ENCODE data around the gene RNU7-1.
"Not testable (repeated sequence)": the region's sequence is repeated elsewhere in the genome, so short reads cannot be mapped to it uniquely, and the experiment has no call there.

The RNU7-1 gene

DNA sequence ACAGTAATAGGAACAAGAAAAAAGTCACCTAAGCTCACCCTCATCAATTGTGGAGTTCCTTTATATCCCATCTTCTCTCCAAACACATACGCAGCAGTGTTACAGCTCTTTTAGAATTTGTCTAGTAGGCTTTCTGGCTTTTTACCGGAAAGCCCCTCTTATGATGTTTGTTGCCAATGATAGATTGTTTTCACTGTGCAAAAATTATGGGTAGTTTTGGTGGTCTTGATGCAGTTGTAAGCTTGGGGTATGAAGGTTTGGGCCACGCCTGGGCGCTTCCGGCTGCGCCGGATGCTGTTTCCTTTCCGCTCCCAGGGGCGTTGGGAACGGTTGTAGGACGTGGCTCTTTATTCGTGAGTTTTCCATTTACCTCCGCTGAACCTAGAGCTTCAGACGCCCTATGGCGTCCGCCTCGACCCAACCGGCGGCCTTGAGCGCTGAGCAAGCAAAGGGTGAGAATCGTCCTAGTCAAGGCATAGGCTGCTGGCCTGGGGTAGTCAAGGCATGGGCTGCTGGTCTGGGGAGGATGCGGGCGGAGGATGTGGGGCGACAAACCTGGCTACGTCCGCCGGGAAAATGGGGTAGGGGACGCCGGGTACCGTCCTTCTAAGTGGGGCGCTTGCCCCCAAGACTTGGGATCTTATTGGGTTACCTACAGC, at the start of gene RNU7-1, which contains the start of gene C12orf57:
TSS of gene RNU7-1 (plus strand) at position 95 of the 659 bp plus-strand sequence.
TSS of gene C12orf57 (plus strand) at position 301 of the 659 bp plus-strand sequence. CDS start at position 401, 100 bp downstream.
- peak; percentile 95 for DNase-seq (ENCODE audit: low spot score)

DNA sequence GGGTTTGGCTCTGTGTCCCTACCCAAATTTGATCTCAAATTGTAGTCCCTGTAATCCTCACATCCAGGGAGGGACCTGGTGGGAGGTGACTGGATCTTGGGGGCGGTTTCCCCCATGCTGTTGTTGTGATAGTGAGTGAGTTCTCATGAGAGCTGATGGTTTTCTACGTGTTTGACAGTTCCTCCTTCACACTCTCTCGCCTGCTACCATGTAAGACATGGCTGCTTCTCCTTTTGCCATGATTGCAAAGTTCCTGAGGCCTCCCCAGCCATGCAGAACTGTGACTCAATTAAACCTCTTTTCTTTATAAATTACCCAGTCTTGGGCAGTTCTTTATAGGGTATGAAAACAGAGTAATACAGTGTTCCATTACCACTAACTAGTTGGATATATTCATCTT, 49.3 kb upstream of the RNU7-1 start:
- DNase-seq (ENCODE audit: low spot score), result no peak

- no peak for DNase-seq (ENCODE audit: low spot score)
Measured at GRCh38 chr12:6896846-6897435, 46.7 kb upstream of the RNU7-1 start.

DNA sequence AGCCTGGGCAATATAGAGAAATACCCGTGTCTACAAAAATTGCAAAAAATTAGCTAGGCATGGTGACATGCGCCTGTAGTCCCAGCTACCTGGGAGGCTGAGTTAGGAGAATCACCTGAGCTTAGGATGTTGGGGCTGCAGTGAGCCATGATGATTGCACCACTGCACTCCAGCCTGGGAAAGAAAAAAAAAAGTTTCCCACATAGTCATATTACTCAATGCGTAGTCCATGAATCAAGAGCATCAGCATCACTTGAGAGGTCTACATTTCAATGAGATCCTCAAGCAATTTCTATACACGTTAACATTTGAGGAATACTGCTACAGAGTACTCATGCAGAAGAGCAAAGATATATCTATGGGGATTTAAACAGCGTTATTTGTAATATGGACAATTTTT, 44.2 kb upstream of the RNU7-1 start:
- DNase-seq (ENCODE audit: low spot score), result no peak

GRCh38 chr12:6899837-6900519, 43.6 kb upstream of the RNU7-1 start:
- DNase-seq (ENCODE audit: low spot score), result no peak

GRCh38 chr12:6902448-6902847, 41.2 kb upstream of the RNU7-1 start:
- no peak for DNase-seq (ENCODE audit: low spot score)

- no peak for DNase-seq (ENCODE audit: low spot score)
Measured at GRCh38 chr12:6903722-6904121, 39.9 kb upstream of the RNU7-1 start.

DNA sequence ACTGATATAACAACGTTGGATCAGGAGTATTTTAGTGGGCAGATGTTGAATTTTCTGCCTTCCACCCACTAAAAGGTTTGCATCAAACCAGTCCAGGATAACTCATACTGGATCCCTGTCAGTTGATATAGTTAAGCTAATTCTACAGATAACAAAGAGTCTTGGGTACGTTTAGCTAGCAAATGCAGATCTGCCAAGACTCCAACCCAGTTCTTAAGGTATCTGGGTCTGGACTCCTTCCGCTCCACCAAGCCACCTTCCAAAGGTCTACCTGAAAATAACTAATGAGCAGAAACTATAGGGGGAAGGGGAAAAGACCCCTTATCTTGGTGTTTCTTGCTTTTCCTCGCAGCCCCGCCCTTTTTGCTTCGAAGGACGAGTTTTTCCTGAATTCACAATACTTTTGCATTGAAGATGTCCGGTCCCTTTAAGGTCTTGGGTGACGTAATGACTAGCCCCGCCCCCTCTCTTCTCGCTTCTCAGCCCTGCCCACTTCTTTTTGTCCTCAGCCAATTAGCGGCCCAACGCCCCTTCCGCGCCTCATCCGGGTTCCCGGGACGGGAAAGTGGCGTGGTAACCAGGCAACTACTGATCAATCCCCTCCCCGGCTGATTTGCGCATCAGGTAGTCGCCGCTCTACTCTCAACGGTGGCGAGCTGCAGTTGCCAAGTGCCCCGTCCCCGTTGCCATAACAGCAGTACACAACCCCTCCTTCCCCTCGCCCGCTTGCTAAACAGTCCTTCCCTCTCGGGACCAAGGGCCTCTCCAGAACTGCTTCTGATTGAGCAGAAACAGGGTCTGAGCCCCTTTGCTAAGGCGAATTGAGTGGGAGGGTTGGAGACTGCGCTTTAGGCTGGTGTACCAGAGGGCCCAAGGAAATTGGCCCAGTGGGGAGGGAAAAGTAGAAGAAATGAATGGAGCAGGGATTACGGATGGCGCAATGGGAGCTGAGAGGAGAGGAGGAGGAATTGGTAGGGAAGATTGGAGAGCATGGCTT, 39.0 kb upstream of the RNU7-1 start, which contains the start of gene LRRC23:
TSS of gene LRRC23 (plus strand) at position 543 of the 997 bp plus-strand sequence. CDS start 812 bp downstream, outside the sequence.
- DNase-seq (ENCODE audit: low spot score), result peak; percentile 98

GRCh38 chr12:6905414-6906040, 38.1 kb upstream of the RNU7-1 start:
- no peak for DNase-seq (ENCODE audit: low spot score)

DNA sequence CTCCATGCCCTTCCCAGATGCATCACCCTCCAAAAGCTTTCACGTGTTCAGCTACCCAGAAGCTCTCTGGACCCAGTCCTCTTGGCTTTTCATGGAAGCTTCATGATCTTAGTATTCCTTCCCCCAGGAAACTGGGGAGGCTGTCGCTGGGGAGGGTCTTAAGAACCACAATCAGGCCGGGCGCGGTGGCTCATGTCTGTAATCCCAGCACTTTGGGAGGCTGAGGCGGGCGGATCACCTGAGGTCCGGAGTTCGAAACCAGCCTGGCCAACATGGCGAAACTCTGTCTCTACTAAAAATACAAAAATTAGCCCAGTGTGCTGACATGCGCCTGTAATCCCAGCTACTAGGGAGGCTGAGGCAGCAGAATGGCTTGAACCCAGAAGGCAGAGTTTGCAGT, 35.5 kb upstream of the RNU7-1 start:
- not testable (repeated sequence) for DNase-seq (ENCODE audit: low spot score)

DNA sequence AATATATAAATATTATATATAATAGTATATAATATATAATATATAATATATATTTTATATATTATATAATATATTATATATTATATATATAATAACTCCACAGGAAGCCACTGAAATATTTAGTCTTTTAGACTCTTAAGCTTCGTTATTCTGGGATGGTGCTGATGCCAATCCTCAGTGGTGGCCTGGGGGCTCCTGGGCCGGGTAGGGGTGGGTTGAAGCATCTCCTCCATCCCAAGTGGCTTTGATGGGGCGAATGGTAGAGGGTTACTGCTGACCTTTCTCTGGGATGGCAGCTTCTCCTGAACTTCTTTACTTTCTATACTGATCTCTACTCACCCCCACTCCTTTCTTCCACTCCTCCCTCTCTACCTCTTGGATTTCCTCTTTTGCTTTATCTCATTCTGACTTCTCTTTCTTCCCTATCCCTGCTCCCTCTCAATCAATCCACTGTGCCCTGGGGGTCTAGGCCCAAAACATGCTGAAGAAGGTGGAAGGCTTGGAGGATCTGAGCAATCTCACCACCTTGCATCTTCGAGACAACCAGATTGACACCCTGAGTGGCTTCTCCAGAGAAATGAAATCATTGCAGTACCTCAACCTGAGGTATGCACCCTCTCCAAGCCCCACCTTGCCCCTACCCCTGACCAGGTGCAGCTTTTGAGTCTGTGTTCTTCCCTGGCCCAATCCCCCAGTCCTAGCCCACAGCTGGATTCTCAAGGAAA, 34.0 kb upstream of the RNU7-1 start:
- DNase-seq (ENCODE audit: low spot score), result no peak

GRCh38 chr12:6912164-6912935, 31.3 kb upstream of the RNU7-1 start:
- no peak for DNase-seq (ENCODE audit: low spot score)

DNA sequence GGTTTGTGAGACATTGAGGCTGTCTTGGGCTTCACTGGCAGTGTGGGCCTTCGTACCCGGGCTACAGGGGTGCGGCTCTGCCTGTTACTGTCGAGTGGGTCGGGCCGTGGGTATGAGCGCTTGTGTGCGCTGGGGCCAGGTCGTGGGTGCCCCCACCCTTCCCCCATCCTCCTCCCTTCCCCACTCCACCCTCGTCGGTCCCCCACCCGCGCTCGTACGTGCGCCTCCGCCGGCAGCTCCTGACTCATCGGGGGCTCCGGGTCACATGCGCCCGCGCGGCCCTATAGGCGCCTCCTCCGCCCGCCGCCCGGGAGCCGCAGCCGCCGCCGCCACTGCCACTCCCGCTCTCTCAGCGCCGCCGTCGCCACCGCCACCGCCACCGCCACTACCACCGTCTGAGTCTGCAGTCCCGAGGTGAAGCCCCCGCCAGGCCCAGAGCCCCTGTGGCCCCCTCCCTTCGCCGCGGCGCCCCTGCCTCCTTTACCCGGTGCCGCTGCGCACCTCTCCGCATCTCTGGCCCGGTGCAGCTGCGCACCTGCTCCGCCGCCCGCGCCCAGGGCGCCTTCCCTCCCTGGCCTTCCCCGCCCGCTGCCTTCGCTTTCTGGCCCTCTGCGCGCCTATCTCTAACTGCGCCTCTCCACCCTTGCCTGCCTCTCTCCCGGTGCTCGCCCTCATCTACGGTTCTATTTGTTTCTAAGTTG, 29.2 kb upstream of the RNU7-1 start, which contains the start of gene ENO2:
TSS of gene ENO2 (plus strand) at position 335 of the 701 bp plus-strand sequence. CDS start 1,253 bp downstream, outside the sequence.
- peak; percentile 71 for DNase-seq (ENCODE audit: low spot score)

DNA sequence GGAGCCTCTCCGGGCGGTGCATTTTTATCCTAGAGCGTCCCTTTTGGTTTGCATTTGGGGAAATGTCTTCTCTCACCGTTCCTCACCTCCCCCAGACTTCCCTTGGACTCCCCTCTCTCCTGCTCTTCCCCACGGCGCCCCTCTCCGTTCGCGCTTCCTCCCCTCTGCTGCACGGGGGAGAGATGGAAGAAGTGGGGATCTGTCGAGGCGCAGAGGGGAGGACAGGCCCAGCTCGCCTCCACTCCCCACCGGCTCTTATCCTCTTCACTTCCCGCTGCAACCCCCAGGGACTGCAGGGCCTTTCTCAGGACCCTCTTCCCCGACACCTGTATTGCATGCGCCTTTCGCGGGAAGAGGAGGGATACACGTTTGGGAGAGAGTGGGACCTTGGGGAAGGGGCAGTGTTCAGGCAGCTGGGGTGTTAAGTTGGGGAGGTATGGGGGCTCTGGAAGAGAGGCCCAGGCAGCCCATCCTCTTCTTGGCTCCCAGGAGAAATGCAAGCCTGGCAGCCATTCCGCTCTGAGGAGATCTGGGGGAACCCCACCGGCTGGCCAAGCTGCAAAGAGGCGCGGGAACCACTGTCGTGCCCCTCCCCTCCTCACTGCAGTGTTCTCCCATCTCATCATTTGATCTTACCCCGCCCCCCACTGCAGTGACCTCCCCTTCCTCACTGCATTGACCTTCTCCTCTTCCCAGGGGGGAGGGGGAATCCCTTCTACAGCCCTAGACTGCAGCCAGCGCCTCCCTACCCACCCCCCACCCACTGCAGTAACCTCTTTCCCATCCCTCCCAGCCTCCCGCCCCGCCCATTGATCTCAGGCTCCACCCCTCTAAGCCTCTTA, 28.4 kb upstream of the RNU7-1 start:
- DNase-seq (ENCODE audit: low spot score), result no peak

DNA sequence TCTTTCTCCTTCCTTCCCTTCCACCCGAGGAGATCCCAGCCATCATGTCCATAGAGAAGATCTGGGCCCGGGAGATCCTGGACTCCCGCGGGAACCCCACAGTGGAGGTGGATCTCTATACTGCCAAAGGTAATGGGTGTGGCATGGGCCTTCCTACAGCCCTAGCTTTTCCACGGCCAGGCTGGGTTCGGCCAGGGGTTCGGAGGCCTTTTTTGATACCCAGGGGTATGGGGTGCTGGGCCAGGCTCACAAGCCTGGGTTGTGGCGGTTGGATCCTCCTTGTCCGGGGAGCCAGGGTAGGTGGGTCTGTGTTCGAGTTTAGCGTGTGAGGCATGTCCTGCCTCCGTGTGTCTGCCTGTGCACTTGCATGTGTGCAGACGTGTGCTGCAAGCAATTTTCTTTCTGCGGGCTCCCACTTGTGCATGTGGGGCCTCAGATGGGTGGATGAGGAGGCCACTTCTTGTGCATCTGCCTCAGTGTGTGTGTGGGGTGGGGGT, 27.8 kb upstream of the RNU7-1 start:
- no peak for DNase-seq (ENCODE audit: low spot score)

DNA sequence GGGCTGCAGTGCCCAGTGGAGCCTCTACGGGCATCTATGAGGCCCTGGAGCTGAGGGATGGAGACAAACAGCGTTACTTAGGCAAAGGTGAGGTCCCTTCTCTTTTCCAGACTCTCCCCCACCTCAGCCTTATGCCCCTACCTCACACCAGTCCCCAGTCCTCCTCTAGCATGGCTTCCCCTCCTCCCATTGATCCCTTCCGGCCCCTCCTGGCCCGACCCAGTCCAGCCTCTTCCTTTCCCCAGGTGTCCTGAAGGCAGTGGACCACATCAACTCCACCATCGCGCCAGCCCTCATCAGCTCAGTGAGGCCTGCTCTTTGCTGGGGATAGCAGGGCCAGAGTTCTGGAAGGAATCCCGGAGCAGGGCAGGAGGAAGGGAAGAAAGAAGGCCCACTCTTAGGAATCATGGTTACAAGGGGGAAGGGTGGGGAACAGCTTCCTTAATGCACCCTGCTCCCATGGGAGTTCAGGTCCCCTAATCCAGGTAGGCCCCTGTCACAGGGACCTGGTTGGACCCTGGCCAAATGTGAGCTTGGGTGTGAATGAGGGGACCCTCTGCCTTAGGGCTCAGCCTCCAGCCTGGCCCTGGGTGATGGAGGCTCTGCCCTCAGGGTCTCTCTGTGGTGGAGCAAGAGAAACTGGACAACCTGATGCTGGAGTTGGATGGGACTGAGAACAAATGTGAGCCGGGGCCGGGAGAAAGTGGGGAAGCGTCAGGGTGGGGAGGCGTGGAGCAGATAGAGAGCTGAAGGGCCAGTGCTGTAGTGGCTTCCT, 27.0 kb upstream of the RNU7-1 start:
- DNase-seq (ENCODE audit: low spot score), result no peak

All from activated CD4-positive, alpha-beta T cell treated with anti-CD3 and anti-CD28 coated beads, Interleukin-2, Interleukin-4, amounts not matched to agents 100 ng/mL and 50 ng/mL, durations not matched to agents 16 hours and 8 hours (primary cell).